Heart left ventricle (tissue), 16 donors: Measurements from ENCODE around the gene IFITM1. TPM values are rescaled to one million over a fixed set of nuclear protein-coding genes. Genes with fewer than 3 reads are reported as not detected.

Experiments used
- ATAC-seq, 4 donors: fragments of 200-7000 bp; cut with Tn5 transposase; one replicate each; pipeline ENCODE4 v1.9.1; 2020 to 2022; ENCODE audit warnings: moderate library complexity in 4 of 4, mild to moderate bottlenecking in 3 of 4, moderate number of reproducible peaks in 1 of 4
- DNase-seq, 5 donors: peaks; one replicate each; pipeline ENCODE4 v3.0.0-alpha.2; 2020
- H3K27ac ChIP-seq, 12 donors: fragments of 200-600 bp; sonication (generic) in 4 of 12; one replicate each; pipeline versions ENCODE4 v1.5.0 to v1.8.0; 2016 to 2022; ENCODE audit warnings: mild to moderate bottlenecking in 2 of 12
- H3K27me3 ChIP-seq, 9 donors: fragments of 200-600 bp; sonication (generic) in 2 of 9; one replicate each; pipeline versions ENCODE4 v1.5.1 to v1.8.0; 2016 to 2022; ENCODE audit warnings: mild to moderate bottlenecking in 3 of 9
- H3K36me3 ChIP-seq, 9 donors: fragments of 200-600 bp; sonication (generic) in 2 of 9; one replicate each; pipeline versions ENCODE4 v1.5.0 to v1.8.0; 2018 to 2022; ENCODE audit warnings: mild to moderate bottlenecking in 2 of 9
- H3K4me1 ChIP-seq, 12 donors: fragments of 200-600 bp; sonication (generic) in 4 of 12; one replicate each; pipeline versions ENCODE4 v1.5.0 to v1.8.0; 2016 to 2022; ENCODE audit warnings: mild to moderate bottlenecking in 3 of 12
- H3K4me3 ChIP-seq, 12 donors: fragments of 200-600 bp; sonication (generic) in 4 of 12; one replicate each; pipeline versions ENCODE4 v1.5.0 to v1.8.0; 2017 to 2022; ENCODE audit warnings: mild to moderate bottlenecking in 9 of 12, moderate library complexity in 4 of 12
- H3K9me3 ChIP-seq, 12 donors: fragments of 200-600 bp; sonication (generic) in 4 of 12; one replicate each; pipeline versions ENCODE4 v1.5.0 to v1.8.0; 2016 to 2022; ENCODE audit warnings: mild to moderate bottlenecking in 1 of 12
- POLR2A ChIP-seq, 2 donors: fragments of 450-650 bp; IDR thresholded peaks; one replicate each; pipeline ENCODE4 v1.6.1; 2017; ENCODE audit warnings: antibody characterized with exemption in 2 of 2, mild to moderate bottlenecking in 2 of 2, moderate library complexity in 2 of 2
- WGBS, 4 donors: extraction: QIAGEN DNeasy Blood & Tissue Kit in 2 of 4; methylation state at CpG; one replicate each; pipeline versions ENCODE4 v1.1.5 to v1.1.7; 2013 to 2018; 5-methylcytosine and 5-hydroxymethylcytosine counted together
- intact Hi-C, 10 donors: fragments of 100-400 bp; cut with DNase I; formaldehyde crosslinking; loops; one replicate each; pipeline versions ENCODE4 v1.11.1 to v1.14.2; 2022
- polyA plus RNA-seq, 2 donors: library from polyadenylated mRNA; stranded (reverse); fragments of 200-250 nt; gene quantifications; one replicate each; pipeline ENCODE4 v1.2.3, GENCODE V29; 2013
- total RNA-seq, 9 donors: library from RNA; depleted of rRNA in 2 of 9; stranded (reverse); fragments of >200 nt in 2 of 9; fragmentation: NEBNext Ultra II Directional in 3 of 9; extraction: Animal tissue kit (Norgen Biotek cat#: 25700) in 3 of 9; gene quantifications; one replicate each; pipeline versions ENCODE4 v1.1.0 to v1.2.4, GENCODE V29; 2016 to 2023
- TF ChIP-seq, protein P1 (sequence below), 12 donors: fragments of 200-600 bp; sonication (generic) in 4 of 12; IDR thresholded peaks; one replicate each; pipeline versions ENCODE4 v1.5.0 to v1.8.0; 2018 to 2022; ENCODE audit warnings: antibody characterized with exemption in 12 of 12, mild to moderate bottlenecking in 5 of 12
- donor health status: ischemic (EF 13 %, LVEDD 7.1; RV severe dilation, severe dysfunction).
- donor health status: healthy with polysubstance abuse.
- donor health status: DM: no; HTN: yes; CAD: no.
- donor health status: DM: no; HTN: no; CAD: no.
- donor health status: ischemic (EF 25% LVEDD 6.9; RV normal size, moderate dysfunction).
- donor health status: ischemic (EF 25% LVEDD 5.7; RV mildly dilated, moderate dysfunction).
- donor health status: healthy.
- donor health status: DM: yes; HTN: yes; CAD: no.
- donor health status: ischemic (EF 35%, LVEDD 5.7; RV mildly dilated, moderate dysfunction).
- donor health status: nonischemic (EF 11% LVEDD 7.7; RV severe dilation, severe dysfunction).
- donor health status: DM: yes; HTN: yes; CAD: no.
- donor health status: PGD.
- donor health status: ischemic (EF 29% LVEDD 5.4; RV normal size, mild dysfunction).
- donor health status: nonischemic (EF 23%, LVEDD 6.1; RV moderate dilation, normal function).

The IFITM1 gene
- total and polyA plus RNA-seq, 11 donors = 61.3 to 278 (median 132) TPM

DNA sequence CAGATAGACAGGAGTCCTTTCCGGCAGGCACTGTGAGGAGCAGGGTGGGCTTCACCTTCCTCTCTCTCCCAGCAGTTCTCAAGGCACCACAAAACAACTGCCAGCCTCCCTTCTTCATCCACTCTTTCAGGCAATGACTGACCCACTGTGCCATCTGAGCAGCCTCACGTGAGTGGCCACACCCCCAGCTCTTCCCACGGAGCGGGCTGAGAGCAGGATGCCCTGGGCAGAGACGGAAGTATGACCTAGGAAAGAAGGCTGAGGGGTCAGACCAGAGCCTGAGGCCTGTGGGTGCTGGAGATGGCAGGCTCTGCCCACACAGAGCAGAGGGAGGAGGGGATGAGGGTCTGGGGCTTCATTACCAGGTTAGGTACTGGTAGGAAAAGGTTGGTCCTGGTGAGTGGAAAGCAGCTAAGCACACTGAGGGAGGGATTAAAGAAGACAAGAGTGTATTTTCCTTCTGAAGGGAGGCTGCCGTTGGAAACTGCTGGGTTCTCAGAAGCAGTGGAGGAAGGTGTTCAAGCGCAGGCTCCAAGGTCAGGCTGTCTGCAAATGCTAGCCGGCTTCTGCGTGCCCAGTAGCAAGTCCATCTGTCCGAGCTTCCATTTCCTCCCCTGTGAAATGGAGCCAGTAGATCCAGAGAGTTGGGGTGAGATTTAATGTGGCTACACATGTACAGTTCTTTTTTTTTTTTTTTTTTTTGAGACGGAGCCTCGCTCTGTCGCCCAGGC is 31.0 kb upstream of the IFITM1 start:
- no peaks in the 10 kb centered on the region for H3K9me3 ChIP-seq
- no peak overlapping the region for H3K4me3 ChIP-seq
- DNase-seq = peak in 2 of 5 donors; percentile 7 to 38
- ATAC-seq = no peak
- intact Hi-C loops = no loop called here
- H3K36me3 ChIP-seq = no peaks in the 10 kb centered on the region
- H3K4me1 ChIP-seq = peaks cover 0 to 32% (median 16%) of the 10 kb centered on the region in 12 donors
- H3K27me3 ChIP-seq = peaks cover 39 to 91% (median 71%) of the 10 kb centered on the region in 9 donors
- WGBS, 4 donors = 56 to 65% (median 63%) methylated on average over 12 to 13 of the region's 13 CpGs
- no peak overlapping the region for H3K27ac ChIP-seq
- no peak for TF ChIP-seq POLR2A (IDR thresholded peaks at IDR 0.05)
- TF ChIP-seq, protein P1, sequence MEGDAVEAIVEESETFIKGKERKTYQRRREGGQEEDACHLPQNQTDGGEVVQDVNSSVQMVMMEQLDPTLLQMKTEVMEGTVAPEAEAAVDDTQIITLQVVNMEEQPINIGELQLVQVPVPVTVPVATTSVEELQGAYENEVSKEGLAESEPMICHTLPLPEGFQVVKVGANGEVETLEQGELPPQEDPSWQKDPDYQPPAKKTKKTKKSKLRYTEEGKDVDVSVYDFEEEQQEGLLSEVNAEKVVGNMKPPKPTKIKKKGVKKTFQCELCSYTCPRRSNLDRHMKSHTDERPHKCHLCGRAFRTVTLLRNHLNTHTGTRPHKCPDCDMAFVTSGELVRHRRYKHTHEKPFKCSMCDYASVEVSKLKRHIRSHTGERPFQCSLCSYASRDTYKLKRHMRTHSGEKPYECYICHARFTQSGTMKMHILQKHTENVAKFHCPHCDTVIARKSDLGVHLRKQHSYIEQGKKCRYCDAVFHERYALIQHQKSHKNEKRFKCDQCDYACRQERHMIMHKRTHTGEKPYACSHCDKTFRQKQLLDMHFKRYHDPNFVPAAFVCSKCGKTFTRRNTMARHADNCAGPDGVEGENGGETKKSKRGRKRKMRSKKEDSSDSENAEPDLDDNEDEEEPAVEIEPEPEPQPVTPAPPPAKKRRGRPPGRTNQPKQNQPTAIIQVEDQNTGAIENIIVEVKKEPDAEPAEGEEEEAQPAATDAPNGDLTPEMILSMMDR (IDR thresholded peaks at IDR 0.05) = no peak

DNA sequence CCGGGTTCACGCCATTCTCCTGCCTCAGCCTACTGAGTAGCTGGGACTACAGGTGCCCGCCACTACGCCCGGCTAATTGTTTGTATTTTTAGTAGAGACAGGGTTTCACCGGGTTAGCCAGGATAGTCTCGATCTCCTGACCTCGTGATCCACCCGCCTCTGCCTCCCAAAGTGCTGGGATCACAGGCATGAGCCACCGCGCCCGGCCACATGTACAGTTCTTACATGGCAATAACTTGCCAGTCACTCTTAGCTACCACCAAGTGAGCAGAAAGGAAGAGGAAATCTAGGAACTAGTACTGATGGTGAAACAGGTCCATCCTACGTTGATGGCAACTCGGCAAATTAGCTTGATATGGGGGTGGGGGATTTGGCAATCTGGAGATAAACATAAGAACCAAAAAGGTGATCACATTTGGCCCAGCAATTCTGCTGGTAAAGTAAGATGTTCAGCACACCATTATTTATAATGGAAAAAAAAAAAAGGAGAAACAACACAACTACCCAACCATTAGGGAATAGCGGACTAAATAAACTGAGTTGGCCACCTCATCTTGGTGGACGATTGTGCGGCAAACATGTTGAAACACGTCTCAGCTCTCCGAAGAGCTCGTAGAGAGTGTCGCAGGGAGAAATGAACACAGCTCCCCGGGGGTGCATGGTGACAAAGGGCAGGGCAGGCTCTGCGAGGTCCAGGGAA is 30.3 kb upstream of the IFITM1 start:
- Histone ChIP-seq H3K27ac (no peak overlapping the region), H3K9me3 (no peaks in the 10 kb centered on the region), H3K4me1 (peaks cover 0 to 39% (median 21%) of the 10 kb centered on the region in 12 donors), H3K27me3 (peaks cover 38 to 87% (median 65%) of the 10 kb centered on the region in 9 donors), H3K4me3 (no peak overlapping the region), H3K36me3 (no peaks in the 10 kb centered on the region)
- ATAC-seq = no peak
- WGBS, 4 donors = 81 to 84% (median 82%) methylated on average over 23 of the region's 23 CpGs
- intact Hi-C loops = no loop called here
- no peak for DNase-seq
- TF ChIP-seq POLR2A (IDR thresholded peaks at IDR 0.05) = no peak
- TF ChIP-seq, protein P1 (IDR thresholded peaks at IDR 0.05) = no peak

DNA sequence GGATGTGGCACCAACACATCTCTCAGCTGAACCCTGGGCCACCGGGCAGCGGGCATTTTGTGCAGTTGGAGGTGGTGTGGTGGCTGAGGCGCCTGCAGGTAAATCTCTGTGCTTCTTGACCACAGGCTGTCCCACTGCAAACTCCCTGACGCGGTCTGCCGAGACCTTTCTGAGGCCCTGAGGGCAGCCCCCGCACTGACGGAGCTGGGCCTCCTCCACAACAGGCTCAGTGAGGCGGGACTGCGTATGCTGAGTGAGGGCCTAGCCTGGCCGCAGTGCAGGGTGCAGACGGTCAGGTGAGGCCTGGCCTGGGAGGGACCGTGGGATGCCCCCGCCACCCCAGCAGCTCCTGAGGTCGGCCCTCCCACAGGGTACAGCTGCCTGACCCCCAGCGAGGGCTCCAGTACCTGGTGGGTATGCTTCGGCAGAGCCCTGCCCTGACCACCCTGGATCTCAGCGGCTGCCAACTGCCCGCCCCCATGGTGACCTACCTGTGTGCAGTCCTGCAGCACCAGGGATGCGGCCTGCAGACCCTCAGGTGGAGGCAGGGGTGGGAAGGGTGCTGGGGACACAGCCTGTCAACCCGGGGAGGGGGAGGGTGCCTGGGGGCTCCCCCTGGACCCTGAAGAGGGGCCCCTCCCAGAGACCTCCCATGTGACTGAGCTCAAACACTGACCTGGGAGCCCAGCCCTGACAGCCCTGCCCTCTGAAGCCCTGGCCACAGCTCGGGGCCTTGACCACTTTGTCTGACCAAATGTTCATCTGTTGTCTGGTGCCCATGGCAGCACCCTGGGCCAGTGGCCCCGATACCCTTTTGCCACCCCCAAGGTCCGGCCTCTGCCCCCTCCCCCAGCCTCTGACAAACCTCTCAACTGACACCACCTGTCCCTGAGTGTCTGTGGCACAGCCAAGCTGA is 29.5 kb upstream of the IFITM1 start:
- 81 to 86% (median 84%) methylated on average over 9 to 24 of the region's 24 CpGs for WGBS, 4 donors
- peaks cover 30 to 79% (median 57%) of the 10 kb centered on the region in 9 donors for H3K27me3 ChIP-seq
- H3K4me1 ChIP-seq = peaks cover 0 to 38% (median 17%) of the 10 kb centered on the region in 12 donors
- H3K27ac ChIP-seq = no peak overlapping the region
- ATAC-seq (no peak), DNase-seq (peak in 3 of 5 donors; percentile 15 to 46 (median 20))
- H3K36me3 ChIP-seq = no peaks in the 10 kb centered on the region
- intact Hi-C loops = no loop called here
- no peak for TF ChIP-seq POLR2A (IDR thresholded peaks at IDR 0.05)
- TF ChIP-seq, protein P1 (IDR thresholded peaks at IDR 0.05) = no peak
- no peaks in the 10 kb centered on the region for H3K9me3 ChIP-seq
- no peak overlapping the region for H3K4me3 ChIP-seq
